DMS 273 treated with DMSO at 0.1 percent for 48 hours (cell line): Measurements from ENCODE around the gene GRK5.

Experiments
- DNase-seq: peaks from one replicate; lab custom pipeline; 2025; lab: John Stamatoyannopoulos, UW

GRK5 gene

GRCh38 chr10:119297207-119297968 lies 90.0 kb downstream of the GRK5 start:
- DNase-seq = no peak

DNA sequence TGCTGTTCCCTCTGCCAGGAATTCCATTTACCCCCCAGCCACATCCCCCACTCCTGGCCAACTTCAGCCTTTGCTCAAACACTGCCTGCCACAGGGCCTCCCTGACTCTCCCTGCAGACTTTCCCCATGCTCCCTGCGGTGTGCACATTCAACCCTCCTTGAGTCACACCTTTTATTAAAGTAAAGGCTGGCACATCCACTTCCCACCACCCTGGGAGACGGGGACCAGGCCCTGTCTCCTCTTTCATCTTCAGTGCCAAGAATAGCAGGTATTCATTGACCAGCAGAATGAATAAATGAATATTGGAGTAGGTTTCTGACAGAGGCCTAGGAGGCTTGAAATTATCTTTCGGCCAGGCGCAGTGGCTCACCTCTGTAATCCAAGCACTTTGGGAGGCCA lies 91.4 kb downstream of the GRK5 start:
- DNase-seq = no peak

GRCh38 chr10:119299531-119299930 lies 92.2 kb downstream of the GRK5 start:
- no peak for DNase-seq

DNA sequence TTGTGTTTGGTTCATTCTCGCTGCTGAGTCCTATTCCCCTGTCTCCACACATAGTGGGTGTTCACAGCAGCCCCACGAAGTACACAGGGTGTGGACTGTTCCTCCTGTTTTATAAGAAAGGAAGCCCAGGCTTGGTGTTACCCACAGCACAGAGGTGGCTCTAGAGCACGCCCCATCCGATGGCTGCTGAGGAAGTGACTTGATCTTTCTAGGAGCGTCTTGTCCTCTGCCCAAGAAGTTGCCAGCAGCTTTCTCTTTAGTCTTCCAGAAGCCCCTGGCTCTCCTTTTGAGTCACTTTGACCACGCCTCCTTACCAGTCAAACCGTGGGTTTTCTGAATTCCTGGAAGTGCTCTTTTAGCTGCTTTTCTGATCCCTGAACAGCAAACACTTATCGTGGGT lies 94.0 kb downstream of the GRK5 start:
- DNase-seq = no peak

- no peak for DNase-seq
Observed at GRCh38 chr10:119302172-119302571, 94.8 kb downstream of the GRK5 start.

- no peak for DNase-seq
Observed at GRCh38 chr10:119302591-119303253, 95.4 kb downstream of the GRK5 start.

- DNase-seq = no peak
Observed at GRCh38 chr10:119303886-119304285, 96.5 kb downstream of the GRK5 start.

- no peak for DNase-seq
Observed at GRCh38 chr10:119304541-119304940, 97.2 kb downstream of the GRK5 start.

DNA sequence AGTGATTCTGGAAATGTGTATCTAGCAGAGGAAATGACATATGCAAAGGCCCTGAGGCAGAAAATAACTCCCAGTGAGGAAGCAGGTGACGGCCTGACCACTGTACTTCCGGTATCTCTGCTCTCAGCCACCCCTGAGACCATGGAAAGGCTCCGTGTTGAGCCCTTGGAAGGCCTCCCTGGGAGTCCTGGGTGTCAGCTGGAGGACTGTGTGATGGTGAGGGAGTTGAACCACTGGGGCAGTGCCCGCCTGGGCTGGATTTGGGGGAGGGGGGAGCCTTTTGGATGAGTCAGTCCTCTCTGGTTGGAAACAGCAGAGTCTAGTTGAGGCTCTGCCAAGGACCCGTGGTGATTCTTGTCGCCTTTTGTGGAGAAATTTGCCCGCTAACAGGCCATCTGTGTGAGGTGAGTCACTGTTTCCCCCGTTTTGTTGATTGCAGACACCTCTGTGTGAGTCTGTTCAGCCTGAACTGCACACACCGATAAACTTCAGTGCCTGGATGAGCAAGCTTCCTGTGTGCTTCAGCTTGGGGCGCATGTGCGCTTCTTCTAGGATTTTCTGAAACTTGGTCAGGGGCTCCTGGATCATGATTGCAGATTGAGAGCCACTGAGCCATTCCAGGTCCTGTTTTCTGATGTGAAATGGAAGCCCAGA lies 98.6 kb downstream of the GRK5 start:
- DNase-seq = peak; percentile 84

DNA sequence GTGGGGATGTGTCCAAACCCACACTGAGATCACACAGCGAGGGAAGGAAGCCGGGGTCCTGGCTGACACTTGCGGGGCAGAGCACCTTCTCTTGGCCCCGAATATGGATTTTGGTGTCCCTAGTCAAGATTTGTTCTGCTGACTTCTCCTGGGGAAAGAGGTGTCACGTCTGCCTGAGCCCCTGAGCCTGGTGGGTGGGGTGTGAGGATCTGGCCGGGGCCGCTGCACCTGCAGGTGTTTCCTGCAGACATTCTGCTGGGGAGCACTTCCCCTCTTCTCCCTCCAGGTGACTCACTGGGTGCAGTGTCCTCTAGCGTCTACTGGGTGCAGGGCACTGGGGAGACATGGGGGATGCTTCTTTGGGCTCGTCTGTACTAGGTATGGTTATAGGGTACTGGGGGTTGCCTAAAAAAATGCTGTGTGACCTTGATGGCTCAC lies 99.2 kb downstream of the GRK5 start:
- no peak for DNase-seq

DNA sequence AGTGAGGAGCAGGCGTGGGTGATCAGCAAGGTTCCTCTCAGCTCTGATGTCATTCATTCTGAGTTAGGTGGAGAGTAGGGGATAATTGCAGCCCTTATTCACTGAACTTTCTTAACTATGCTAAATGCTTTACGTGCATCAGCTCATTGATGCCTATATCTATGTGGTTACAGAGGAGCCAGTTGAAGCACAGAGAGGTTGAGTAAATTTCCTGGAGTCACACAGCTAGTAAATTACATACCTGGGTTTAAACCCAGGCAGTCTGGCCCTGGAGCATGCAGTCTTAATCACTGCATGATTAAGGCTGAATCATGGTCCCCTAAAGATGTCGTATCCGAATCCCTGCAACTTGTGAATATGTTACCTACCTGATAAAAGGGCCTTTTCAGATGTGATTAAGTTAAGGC lies 99.6 kb downstream of the GRK5 start:
- DNase-seq = no peak

DNA sequence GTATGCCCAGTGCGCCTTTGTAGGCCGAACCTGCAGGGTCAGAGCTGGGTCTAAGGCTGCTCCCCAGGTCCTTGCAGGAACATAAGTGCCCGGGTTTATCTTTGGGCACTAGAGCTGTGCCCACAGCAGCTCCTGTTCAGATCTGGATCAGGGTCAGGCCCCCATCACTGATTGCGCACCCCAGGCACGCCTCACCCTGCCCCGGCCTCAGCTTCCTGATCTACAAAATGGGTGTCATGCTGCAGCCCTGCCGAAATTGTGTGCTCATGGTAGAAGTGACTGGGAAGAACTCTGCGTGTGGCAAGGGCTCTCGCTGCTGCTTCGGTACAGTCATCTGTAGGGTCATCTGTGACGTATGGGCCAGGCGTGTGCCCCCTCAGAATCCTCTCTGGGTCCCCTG lies 100.7 kb downstream of the GRK5 start:
- DNase-seq = no peak

- DNase-seq = no peak
Observed at GRCh38 chr10:119308551-119309422, 101.4 kb downstream of the GRK5 start.

- no peak for DNase-seq
Observed at GRCh38 chr10:119309423-119309770, 102.0 kb downstream of the GRK5 start.

- DNase-seq = no peak
Observed at GRCh38 chr10:119310806-119311205, 103.4 kb downstream of the GRK5 start.

- no peak for DNase-seq
Observed at GRCh38 chr10:119312241-119312640, 104.9 kb downstream of the GRK5 start.

DNA sequence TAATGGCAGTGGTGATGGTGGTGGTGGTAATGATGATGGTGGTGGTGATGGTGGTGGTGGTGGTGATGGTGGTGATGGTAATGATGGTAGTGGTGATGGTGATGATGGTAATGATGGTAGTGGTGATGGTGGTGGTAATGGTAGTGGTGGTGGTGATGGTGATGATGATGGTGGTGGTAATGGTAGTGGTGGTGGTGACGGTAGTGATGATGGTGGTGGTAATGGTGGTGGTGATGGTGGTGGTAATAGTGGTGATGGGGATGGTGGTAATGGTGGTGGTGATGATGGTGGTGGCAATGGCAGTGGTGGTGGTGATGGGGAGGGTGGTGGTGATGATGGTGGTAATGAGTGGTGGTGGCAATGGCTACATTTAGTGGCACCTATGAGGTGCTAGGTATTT lies 105.7 kb downstream of the GRK5 start:
- DNase-seq = no peak

DNA sequence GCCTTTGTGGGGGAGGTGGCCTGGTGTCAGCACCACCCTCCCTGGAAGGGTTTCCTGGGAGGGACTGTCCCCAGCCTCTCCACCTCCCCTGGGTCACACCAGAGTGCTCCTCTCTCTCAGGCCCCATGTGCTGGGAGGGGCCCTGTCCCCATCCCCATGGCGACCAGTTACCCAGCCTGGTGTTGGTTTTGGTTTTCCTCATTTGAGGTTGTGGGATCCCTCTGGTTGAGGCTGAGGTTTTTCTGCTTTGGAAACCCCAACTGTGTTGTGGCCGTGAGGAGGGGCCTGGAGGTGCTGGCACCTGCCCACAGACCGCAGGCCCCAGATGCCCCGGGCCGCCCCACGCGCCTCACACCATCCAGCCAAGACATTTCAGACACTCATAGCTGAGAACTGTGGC lies 106.3 kb downstream of the GRK5 start:
- DNase-seq = no peak

GRCh38 chr10:119314061-119314460 lies 106.7 kb downstream of the GRK5 start:
- DNase-seq = no peak

GRCh38 chr10:119314486-119314885 lies 107.1 kb downstream of the GRK5 start:
- DNase-seq = no peak

GRCh38 chr10:119315128-119316001 lies 108.0 kb downstream of the GRK5 start:
- no peak for DNase-seq
